GM18508 (cell line): Measurements from ENCODE around the gene SOBP.

Experiments
- ATAC-seq: cut with Tn5 transposase; IDR thresholded peaks from one replicate; pipeline ENCODE4 v1.9.1; 2021; ENCODE audit warnings: moderate number of reproducible peaks; ENCODE audit not compliant: insufficient read depth, unreplicated experiment

SOBP gene

DNA sequence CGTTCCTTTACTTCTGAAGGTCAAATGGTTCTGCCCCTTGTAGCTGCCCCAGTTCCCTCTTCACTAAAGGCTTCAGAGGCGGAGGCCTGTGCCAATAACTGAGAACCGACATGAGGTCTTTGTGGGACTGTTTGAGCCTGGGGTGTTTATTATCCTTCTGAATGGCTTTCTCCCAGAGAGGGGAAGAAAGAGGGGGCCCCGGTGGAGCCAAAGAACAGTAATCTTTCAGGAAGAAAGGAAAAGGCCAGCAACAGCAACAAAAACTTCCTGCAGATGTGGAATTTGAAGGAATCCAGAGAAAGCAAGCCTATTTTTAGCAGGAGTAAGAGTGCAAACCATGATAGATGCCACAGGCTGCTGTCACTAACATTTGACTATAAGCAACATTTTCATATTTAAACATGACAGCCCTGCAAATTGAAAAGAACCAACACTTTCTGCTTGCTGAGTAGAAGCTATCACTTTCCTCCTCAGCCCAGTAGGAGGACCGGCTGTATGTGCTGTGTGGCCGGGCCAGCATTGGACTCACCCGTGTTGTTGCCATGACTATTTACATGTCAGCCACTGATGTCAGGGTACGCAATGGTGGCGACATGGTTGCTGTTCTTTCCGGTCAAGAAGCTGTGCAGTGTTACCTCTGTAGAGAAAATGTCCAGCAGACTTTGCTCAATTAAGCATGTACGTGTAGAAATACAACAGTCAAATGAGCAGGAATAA lies 121.3 kb downstream of the SOBP start:
- no peak for ATAC-seq

- no peak for ATAC-seq
Measured at GRCh38 chr6:107612762-107613415, 123.0 kb downstream of the SOBP start.

DNA sequence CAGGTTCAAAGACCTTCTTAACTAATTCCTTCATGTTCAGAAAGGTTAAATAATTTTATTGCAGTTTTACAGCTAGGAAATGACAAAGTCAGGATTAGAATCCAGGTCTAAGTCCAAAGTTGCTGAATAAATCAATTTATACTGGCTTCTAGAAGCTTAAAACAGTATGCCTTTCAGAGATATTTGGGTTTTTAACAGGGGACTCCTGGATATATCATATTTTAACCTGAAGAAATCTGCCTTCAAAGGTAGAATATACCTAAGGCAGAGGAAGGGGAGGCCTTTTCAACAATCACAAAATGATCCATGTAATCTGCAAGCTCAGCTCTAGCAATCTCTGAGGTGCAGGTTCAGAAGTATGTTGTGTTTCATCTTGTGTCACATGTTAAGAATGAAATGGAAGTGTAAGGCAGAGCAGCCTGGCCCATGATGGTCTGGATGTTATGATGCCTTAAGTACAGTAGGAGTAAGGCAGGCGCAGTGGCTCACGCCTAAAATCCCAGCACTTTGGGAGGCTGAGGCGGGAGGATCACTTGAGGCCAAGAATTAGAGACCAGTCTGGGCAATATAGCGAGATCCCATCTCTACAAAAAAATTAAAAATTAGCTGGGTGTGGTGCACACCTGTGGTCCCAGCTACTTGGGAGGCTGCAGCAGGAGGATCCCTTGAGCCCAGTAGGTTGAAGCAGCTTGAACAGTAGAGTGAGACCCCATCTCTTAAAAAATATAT lies 123.9 kb downstream of the SOBP start:
- ATAC-seq: no peak

DNA sequence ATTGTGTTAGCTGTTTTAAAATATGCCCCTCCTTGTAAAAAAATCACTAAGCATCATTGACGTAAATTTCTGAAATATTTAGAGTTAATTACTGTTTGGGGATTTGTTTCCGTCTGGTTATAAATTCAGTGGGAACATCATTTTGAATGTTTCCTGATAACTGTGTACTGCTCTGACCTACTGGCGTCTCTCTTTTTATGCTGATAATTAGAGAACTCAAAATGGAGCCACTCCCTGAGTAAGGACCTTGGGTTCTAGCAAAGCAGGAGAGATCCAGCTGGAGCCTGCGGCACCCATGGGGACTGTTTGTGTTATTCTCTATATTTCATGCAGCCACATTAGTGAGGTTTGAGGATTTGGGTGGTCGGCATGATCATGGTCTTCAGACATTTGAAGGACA lies 124.9 kb downstream of the SOBP start:
- no peak for ATAC-seq

GRCh38 chr6:107616775-107617174 lies 126.9 kb downstream of the SOBP start:
- ATAC-seq: no peak

DNA sequence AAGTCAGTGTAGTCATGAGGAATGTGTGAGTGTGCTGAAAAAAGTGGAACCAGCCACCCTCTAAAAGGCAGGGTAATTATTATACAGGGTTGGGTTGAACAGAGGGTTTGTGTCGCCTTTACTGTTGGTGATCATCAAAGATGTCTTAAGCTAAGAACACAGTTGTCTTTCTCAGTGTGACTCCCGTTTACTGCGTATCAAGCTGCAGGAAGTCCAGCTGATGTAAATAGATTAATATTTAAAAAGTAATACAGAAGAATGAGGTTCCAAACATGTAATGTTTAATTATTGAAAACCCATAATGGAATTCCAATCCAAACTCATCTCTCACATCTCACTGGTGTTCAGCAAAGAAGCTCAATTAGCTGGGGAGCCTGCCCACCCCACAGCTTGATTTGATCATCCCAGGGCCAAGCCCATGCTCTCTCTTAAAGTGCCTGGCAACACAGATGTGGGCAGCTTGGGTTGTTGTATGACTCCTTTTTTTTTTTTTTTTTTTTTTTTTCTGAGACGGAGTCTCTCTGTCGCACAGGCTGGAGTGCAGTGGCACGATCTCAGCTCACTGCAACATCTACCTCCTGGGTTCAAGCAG lies 127.5 kb downstream of the SOBP start:
- no peak for ATAC-seq

DNA sequence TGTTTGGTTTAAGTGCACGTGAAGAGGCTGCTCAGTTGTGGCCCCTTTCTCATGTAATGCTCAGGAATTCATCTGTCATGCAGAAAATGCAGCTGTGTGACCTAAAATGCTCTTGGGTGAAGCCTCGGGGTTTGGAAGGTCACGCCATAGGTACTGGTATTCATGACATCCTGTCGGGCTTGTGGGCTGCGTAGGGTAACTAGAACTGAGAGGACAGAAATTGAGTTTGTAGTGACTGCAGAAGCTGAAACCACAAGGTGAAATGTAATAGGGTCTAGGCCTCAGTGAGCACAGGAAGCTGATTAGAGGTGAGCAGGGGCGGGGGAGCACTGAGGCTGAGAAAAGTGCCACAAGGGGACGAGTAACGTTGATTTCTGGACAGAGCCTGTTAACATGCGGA lies 128.8 kb downstream of the SOBP start:
- ATAC-seq: peak; percentile 99

- no peak for ATAC-seq
Measured at GRCh38 chr6:107620732-107621131, 130.8 kb downstream of the SOBP start.

- ATAC-seq: no peak
Measured at GRCh38 chr6:107621229-107621937, 131.5 kb downstream of the SOBP start.

GRCh38 chr6:107622269-107622668 lies 132.4 kb downstream of the SOBP start:
- ATAC-seq: no peak

DNA sequence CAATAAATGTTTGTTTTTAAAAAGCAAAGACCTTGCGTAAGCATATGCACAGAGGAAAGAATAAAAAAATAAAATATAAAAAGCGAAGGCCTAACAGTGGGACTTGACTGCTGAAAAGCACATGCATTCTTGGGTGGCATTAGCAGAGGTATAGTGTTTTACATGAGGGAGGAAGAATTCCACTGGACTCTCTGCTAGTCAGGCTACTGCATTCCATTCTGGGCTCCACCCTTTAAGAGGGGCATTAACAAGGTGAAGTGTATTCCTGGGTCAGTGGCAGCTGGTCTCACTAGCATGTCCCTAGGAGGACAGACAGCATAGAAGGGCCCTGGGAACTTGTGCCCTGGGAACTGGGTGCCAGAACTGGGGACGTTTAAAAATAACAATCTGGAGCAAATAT lies 134.1 kb downstream of the SOBP start:
- ATAC-seq: no peak

GRCh38 chr6:107624541-107624940 lies 134.6 kb downstream of the SOBP start:
- no peak for ATAC-seq

DNA sequence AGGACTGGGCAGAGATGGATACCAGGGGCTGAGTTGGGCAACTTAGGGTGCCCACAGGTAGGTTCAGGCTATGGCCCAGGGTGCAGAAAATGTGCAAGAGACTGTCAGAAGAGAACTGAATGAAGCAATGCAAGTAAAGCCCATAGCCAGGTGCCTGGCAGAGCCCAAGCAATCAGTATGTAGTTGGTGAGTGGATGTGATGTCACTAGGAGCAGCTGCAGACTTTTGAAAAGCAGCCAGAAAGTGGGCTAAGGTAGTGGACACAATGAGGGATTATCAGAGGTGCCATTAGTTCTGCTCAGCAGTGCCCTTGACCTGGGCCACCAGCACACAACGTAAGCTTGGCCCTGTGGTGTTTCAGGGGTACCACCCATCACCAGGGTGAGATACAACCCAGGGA lies 135.3 kb downstream of the SOBP start:
- ATAC-seq: no peak

DNA sequence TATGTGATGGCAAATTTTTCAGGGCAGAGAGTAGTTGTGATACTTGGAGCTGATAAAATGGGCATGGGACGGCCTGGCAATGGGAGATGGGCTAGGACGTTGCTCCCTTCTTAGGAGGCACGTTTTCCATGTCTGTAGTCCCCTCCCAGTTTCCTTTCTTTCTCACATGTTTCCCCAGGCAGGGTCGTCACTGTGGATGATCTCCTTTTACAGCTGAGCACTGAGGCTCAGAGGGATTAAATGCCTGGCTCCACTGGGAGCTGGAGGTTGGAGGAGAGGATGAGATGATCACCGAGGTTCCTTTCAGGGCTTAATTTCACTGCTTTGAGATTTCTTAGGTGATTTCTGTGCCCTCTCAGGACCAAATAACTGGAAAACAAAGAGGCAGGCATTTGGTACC lies 136.7 kb downstream of the SOBP start:
- ATAC-seq: no peak

DNA sequence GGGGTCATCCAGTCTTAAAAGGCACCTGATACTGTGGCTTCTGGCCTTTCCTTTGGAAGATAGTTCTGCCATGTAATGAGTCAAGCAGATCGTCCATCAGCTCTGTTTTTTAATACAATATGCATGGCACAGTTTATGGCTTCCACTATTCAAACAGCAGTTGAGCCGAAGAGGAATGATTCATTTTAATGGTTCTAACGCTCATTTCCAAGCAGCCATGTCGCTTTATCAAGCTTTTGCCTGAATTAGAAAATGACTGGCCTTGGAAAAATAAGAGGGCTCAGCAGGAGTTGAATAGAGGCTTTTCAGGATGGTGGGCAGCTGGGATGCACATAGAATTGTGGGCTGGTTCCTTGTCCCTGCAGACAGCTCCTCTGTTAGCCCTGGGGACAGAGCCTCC lies 138.1 kb downstream of the SOBP start:
- no peak for ATAC-seq

DNA sequence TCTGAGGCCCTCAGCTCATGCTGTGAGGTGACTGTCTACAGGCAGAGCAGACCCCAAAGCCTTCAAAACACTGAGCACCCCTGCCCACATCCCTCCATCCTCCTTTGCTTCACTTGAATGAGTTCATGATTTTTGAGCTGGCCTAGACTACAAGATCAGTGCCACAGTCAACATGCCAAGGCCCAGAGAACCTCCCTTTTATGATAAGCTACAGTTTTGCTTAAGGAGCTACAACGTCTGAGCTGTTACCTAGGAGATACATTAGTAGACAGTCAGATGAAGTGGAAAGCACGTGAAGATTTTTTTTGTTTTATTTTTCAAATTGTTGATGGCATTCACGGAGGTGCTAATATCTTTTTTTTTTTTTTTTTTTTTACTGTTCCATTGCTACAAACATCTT lies 139.0 kb downstream of the SOBP start:
- no peak for ATAC-seq

- no peak for ATAC-seq
Measured at GRCh38 chr6:107629548-107630129, 139.7 kb downstream of the SOBP start.

GRCh38 chr6:107630348-107630977 lies 140.5 kb downstream of the SOBP start:
- no peak for ATAC-seq

- no peak for ATAC-seq
Measured at GRCh38 chr6:107632381-107633136, 142.6 kb downstream of the SOBP start.
